ENCODE data around the gene ATP13A5. TPM values are rescaled to one million over a fixed set of nuclear protein-coding genes. Genes with fewer than 3 reads are reported as not detected.

Gene ATP13A5
- total RNA-seq, 1 experiment from 2014 or later = not detected

DNA sequence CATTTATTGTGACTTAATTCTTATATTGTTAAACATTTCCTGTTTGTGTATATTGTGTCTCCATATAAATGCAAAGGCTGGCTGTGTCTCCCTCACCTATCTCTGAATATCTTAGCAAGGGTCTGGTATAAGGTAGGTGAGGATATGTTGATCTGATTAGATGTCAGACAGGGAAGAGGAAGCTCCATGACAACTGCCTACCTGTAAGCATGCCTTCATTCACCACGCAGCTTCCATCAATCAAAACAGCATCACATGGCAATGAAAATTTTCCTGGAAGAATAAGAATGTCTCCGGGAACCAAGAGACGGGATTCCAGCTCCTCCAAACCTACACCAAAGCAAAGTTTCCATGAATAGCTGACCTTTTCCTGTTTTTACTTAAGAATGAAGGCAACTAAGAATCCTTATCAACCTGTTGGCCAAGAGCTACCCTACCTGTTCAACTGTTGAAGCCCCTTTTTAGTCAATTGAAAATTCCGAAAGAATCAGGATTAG is 34.8 kb downstream of the ATP13A5 start:
- Histone ChIP-seq H3K4ac (ENCODE audit: low read depth, low read length) (no peak overlapping the region), H3K9ac (ENCODE audit: extremely low read depth, insufficient read length, low read length) (no peak overlapping the region), H4K8ac (replicated peaks; ENCODE audit: insufficient read length, low read depth, low read length) (no peak overlapping the region), H2BK5ac (ENCODE audit: insufficient read length, low read length) (no peak overlapping the region), H4K91ac (ENCODE audit: insufficient read length, low read depth, low read length) (no peak overlapping the region), H2AK5ac (ENCODE audit: insufficient read length, low read length) (no peak overlapping the region), H3K56ac (ENCODE audit: insufficient read length, low read depth, low read length) (no peak overlapping the region), H3K79me2 (ENCODE audit: insufficient read depth, low read length) (no peaks in the 10 kb centered on the region), H2BK20ac (ENCODE audit: low read depth, low read length, poor library complexity, severe bottlenecking) (no peak overlapping the region), H3K14ac (ENCODE audit: insufficient read depth, low read length) (no peak overlapping the region), H2BK12ac (ENCODE audit: insufficient read length, low read depth, low read length) (no peak overlapping the region), H3K27me3 (ENCODE audit: insufficient read depth, low read length) (no peaks in the 10 kb centered on the region), H3K27ac (ENCODE audit: insufficient read length, low read depth, low read length) (no peak overlapping the region), H3K9me3 (ENCODE audit: control insufficient read depth, low read depth, low read length) (no peaks in the 10 kb centered on the region), H4K5ac (ENCODE audit: insufficient read length, low read depth, low read length) (no peak overlapping the region), H3K18ac (ENCODE audit: insufficient read length, low read depth, low read length) (no peak overlapping the region), H3K4me1 (ENCODE audit: insufficient read depth, low read length) (peaks cover 13% of the 10 kb centered on the region), H2AFZ (ENCODE audit: low read length) (no peak overlapping the region), H3K4me2 (ENCODE audit: insufficient read depth, insufficient read length, low read length) (no peak overlapping the region), H3K23me2 (ENCODE audit: insufficient read length, low read depth, low read length, poor library complexity, severe bottlenecking) (no peaks in the 10 kb centered on the region), H2BK120ac (ENCODE audit: low read depth, low read length, poor library complexity, severe bottlenecking) (no peak overlapping the region), H4K20me1 (ENCODE audit: control insufficient read depth, insufficient read depth, insufficient read length) (no peaks in the 10 kb centered on the region), H3K79me1 (ENCODE audit: insufficient read depth, low read depth, low read length, poor library complexity, severe bottlenecking) (no peaks in the 10 kb centered on the region), H2BK15ac (ENCODE audit: low read depth, low read length) (no peak overlapping the region), H3K23ac (ENCODE audit: insufficient read length, low read depth, low read length) (no peak overlapping the region), H3T11ph (ENCODE audit: low read length) (no peak overlapping the region)
- no peak for DNase-seq
- peaks cover 26 to 33% of the 10 kb centered on the region in 2 experiments for H3K4me1 Mint-ChIP-seq
- WGBS (ENCODE audit: extremely low coverage, insufficient read length, low lambda C conversion rate) = no CpG with 5 or more reads among the region's 4 CpGs
- TF ChIP-seq, protein P1, sequence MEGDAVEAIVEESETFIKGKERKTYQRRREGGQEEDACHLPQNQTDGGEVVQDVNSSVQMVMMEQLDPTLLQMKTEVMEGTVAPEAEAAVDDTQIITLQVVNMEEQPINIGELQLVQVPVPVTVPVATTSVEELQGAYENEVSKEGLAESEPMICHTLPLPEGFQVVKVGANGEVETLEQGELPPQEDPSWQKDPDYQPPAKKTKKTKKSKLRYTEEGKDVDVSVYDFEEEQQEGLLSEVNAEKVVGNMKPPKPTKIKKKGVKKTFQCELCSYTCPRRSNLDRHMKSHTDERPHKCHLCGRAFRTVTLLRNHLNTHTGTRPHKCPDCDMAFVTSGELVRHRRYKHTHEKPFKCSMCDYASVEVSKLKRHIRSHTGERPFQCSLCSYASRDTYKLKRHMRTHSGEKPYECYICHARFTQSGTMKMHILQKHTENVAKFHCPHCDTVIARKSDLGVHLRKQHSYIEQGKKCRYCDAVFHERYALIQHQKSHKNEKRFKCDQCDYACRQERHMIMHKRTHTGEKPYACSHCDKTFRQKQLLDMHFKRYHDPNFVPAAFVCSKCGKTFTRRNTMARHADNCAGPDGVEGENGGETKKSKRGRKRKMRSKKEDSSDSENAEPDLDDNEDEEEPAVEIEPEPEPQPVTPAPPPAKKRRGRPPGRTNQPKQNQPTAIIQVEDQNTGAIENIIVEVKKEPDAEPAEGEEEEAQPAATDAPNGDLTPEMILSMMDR (conservative IDR thresholded peaks at IDR 0.05) = no peak
- no peak overlapping the region for H3K4me3 Mint-ChIP-seq
- H3K27ac Mint-ChIP-seq = no peak overlapping the region
- H3K36me3 Mint-ChIP-seq (ENCODE audit: insufficient read depth in 1 of 3, low read depth in 3 of 3) = no peaks in the 10 kb centered on the region
- H3K9me3 Mint-ChIP-seq = no peaks in the 10 kb centered on the region
- no peaks in the 10 kb centered on the region; the same call in 1 of the 2 replicates for H3K27me3 Mint-ChIP-seq (ENCODE audit: low read depth)
